HepG2 (cell line): Measurements from ENCODE around the gene MXRA8. TPM values are rescaled to one million over a fixed set of nuclear protein-coding genes. Genes with fewer than 3 reads are reported as not detected.
A peak's percentile ranks its signal among the peaks of the same experiment; 100 is the strongest.

Experiments
- CBFB ChIP-seq: sonication (generic); formaldehyde crosslinking; IDR thresholded peaks from 2 replicates; pipeline ENCODE4 v1.4.0; 2020; ENCODE audit warnings: missing genetic modification reagents
- CREM ChIP-seq, 2 experiments: sonication (generic) in 1 of 2; formaldehyde crosslinking in 1 of 2; IDR thresholded peaks; 2 replicates each; pipeline versions ENCODE4 v1.4.0 to v1.6.1; 2016 to 2020; ENCODE audit warnings: antibody characterized with exemption in 1 of 2, mild to moderate bottlenecking in 1 of 2, missing genetic modification reagents in 1 of 2
- DBP ChIP-seq: sonication (generic); formaldehyde crosslinking; IDR thresholded peaks from 2 replicates; pipeline ENCODE4 v1.4.0; 2020; ENCODE audit warnings: missing genetic modification reagents; ENCODE audit errors: not compliant biosample characterization
- FOXO4 ChIP-seq: sonication (generic); formaldehyde crosslinking; conservative IDR thresholded peaks from 2 replicates; pipeline ENCODE4 v1.8.1; 2023; ENCODE audit warnings: missing genetic modification reagents
- FUBP1 ChIP-seq: sonication (generic); formaldehyde crosslinking; IDR thresholded peaks from 2 replicates; pipeline ENCODE4 v1.5.1; 2020; ENCODE audit warnings: missing genetic modification reagents, mild to moderate bottlenecking, borderline replicate concordance
- HNRNPL ChIP-seq: fragments of 200-400 bp; formaldehyde crosslinking; IDR thresholded peaks from 2 replicates; pipeline ENCODE4 v1.6.1; 2017; ENCODE audit warnings: mild to moderate bottlenecking, low read depth, low read length
- HOXA9 ChIP-seq: sonication (generic); formaldehyde crosslinking; IDR thresholded peaks from 2 replicates; pipeline ENCODE4 v1.8.1; 2022; ENCODE audit warnings: missing genetic modification reagents, mild to moderate bottlenecking, moderate library complexity, borderline replicate concordance
- NFIB ChIP-seq: sonication (generic); formaldehyde crosslinking; IDR thresholded peaks from 2 replicates; pipeline ENCODE4 v1.9.0; 2021; ENCODE audit warnings: missing genetic modification reagents, mild to moderate bottlenecking, borderline replicate concordance
- NKX3-1 ChIP-seq: sonication (generic); formaldehyde crosslinking; IDR thresholded peaks from 2 replicates; pipeline ENCODE4 v1.5.0; 2020; ENCODE audit warnings: missing genetic modification reagents
- NR2F2 ChIP-seq: IDR thresholded peaks from 2 replicates; pipeline ENCODE4 v1.6.1; 2012; ENCODE audit warnings: low read depth, inconsistent platforms, borderline replicate concordance
- NR3C1 ChIP-seq: sonication (generic); formaldehyde crosslinking; IDR thresholded peaks from 2 replicates; pipeline ENCODE4 v1.4.0; 2020; ENCODE audit warnings: missing genetic modification reagents
- PHF21A ChIP-seq: sonication (generic); formaldehyde crosslinking; IDR thresholded peaks from 2 replicates; pipeline ENCODE4 v1.5.0; 2020; ENCODE audit warnings: mild to moderate bottlenecking, missing genetic modification reagents
- THAP7 ChIP-seq: sonication (generic); formaldehyde crosslinking; IDR thresholded peaks from 2 replicates; pipeline ENCODE4 v1.8.1; 2023; ENCODE audit warnings: mild to moderate bottlenecking, missing genetic modification reagents
- ZBTB2 ChIP-seq: sonication (generic); formaldehyde crosslinking; IDR thresholded peaks from 2 replicates; pipeline ENCODE4 v1.8.0; 2022; ENCODE audit warnings: low read depth, missing genetic modification reagents
- ZBTB37 ChIP-seq: sonication (generic); formaldehyde crosslinking; IDR thresholded peaks from 2 replicates; pipeline ENCODE4 v1.4.0; 2020; ENCODE audit warnings: mild to moderate bottlenecking, missing genetic modification reagents
- ZBTB38 ChIP-seq: sonication (generic); formaldehyde crosslinking; IDR thresholded peaks from 2 replicates; pipeline ENCODE4 v1.5.1; 2020; ENCODE audit warnings: mild to moderate bottlenecking, missing genetic modification reagents
- ZNF333 ChIP-seq: sonication (generic); formaldehyde crosslinking; IDR thresholded peaks from 2 replicates; pipeline ENCODE4 v1.4.0; 2020; ENCODE audit warnings: mild to moderate bottlenecking, missing genetic modification reagents, borderline replicate concordance
- ZNF362 ChIP-seq: sonication (generic); formaldehyde crosslinking; IDR thresholded peaks from 2 replicates; pipeline ENCODE4 v1.4.0; 2020; ENCODE audit warnings: missing genetic modification reagents, mild to moderate bottlenecking, borderline replicate concordance
- ZNF484 ChIP-seq: sonication (generic); formaldehyde crosslinking; IDR thresholded peaks from 2 replicates; pipeline ENCODE4 v1.5.1; 2020; ENCODE audit warnings: mild to moderate bottlenecking, low read depth, missing genetic modification reagents, borderline replicate concordance
- polyA plus RNA-seq, 8 experiments: library from polyadenylated mRNA; depleted of rRNA in 3 of 8; stranded (reverse) in 7 of 8; unstranded in 1 of 8; fragments of >200 nt; fragmentation: Illumina TruSeq in 4 of 8; extraction: Trizol in 4 of 8; gene quantifications; 2 replicates each; pipeline versions ENCODE4 v1.2.1 to v1.2.3, GENCODE V29; 2011 to 2016; ENCODE audit warnings: low read depth in 4 of 8, missing spikeins in 1 of 8, mixed read lengths in 1 of 8; ENCODE audit not compliant: insufficient read depth in 1 of 8
- total RNA-seq, 5 experiments: library from RNA; depleted of rRNA; stranded (reverse); fragments of >200 nt; fragmentation: Illumina TruSeq; extraction: Trizol; gene quantifications; 2 replicates each; pipeline ENCODE4 v1.2.3, GENCODE V29; 2016; ENCODE audit warnings: low read depth in 1 of 5

The MXRA8 gene
- total and polyA plus RNA-seq, 2 of the 13 experiments (the other 11 are each of a cell fraction or from before 2014, with no cell fraction given), result 19.8 to 44.8 TPM

- TF ChIP-seq HOXA9 (CRISPR knock-in tag) (no peak), ZNF333 (CRISPR knock-in tag) (no peak), ZNF484 (CRISPR knock-in tag) (no peak), PHF21A (no peak), FUBP1 (CRISPR knock-in tag) (no peak), CBFB (CRISPR knock-in tag) (no peak), ZNF362 (no peak), ZBTB37 (CRISPR knock-in tag) (no peak), HNRNPL (0 out of 2 replicates have a peak, but pooled peaks have one; percentile 17), NKX3-1 (CRISPR knock-in tag) (no peak), NR2F2 (no peak), NR3C1 (CRISPR knock-in tag) (no peak), ZBTB38 (CRISPR knock-in tag) (peak; percentile 22; the same call in 1 of the 2 replicates), FOXO4 (CRISPR knock-in tag) (no peak), DBP (no peak), NFIB (CRISPR knock-in tag) (no peak), CREM (IDR thresholded peaks at IDR 0.05) (no peak), CREM (CRISPR knock-in tag; IDR thresholded peaks at IDR 0.05) (no peak), THAP7 (CRISPR knock-in tag) (no peak), ZBTB2 (no peak)
Observed at GRCh38 chr1:1361233-1361981, 3.1 kb upstream of the MXRA8 start (continued).
